Endothelial cell of umbilical vein (primary cell): ENCODE measurements around the gene USP31.

Experiments
- CTCF ChIP-seq, 2 donors: IDR thresholded peaks; 1 replicate in 1 of 2; 2 replicates in 1 of 2; pipeline ENCODE4 v1.5.1; 2011; ENCODE audit warnings: low read length in 2 of 2, mild to moderate bottlenecking in 2 of 2, moderate library complexity in 2 of 2, control low read depth in 1 of 2, inconsistent platforms in 1 of 2, low read depth in 1 of 2; ENCODE audit not compliant: insufficient read depth in 1 of 2; ENCODE audit errors: extremely low read depth in 1 of 2
- EZH2 ChIP-seq: IDR thresholded peaks from 2 replicates; pipeline ENCODE4 v1.6.1; 2012; ENCODE audit warnings: borderline replicate concordance, low read depth, mild to moderate bottlenecking, moderate library complexity, low read length, inconsistent platforms; ENCODE audit not compliant: severe bottlenecking
- FOS ChIP-seq: IDR thresholded peaks from 2 replicates; pipeline ENCODE4 v1.6.1; 2011; ENCODE audit warnings: mild to moderate bottlenecking, low read length, moderate library complexity, borderline replicate concordance; ENCODE audit not compliant: insufficient read depth
- MAX ChIP-seq: IDR thresholded peaks from 2 replicates; pipeline ENCODE4 v1.6.1; 2011; ENCODE audit not compliant: insufficient read depth, insufficient read length
- MYC ChIP-seq: IDR thresholded peaks from one replicate; pipeline ENCODE4 v1.6.1; 2011; ENCODE audit warnings: mild to moderate bottlenecking, low read depth, low read length
- POLR2A ChIP-seq: IDR thresholded peaks from 2 replicates; pipeline ENCODE4 v1.6.1; 2012; ENCODE audit warnings: low read depth, mild to moderate bottlenecking, control low read depth, low read length
- POLR2AphosphoS5 ChIP-seq: IDR thresholded peaks from 2 replicates; pipeline ENCODE4 v1.6.1; 2012; ENCODE audit warnings: low read depth, mild to moderate bottlenecking, control low read depth, low read length, moderate library complexity; ENCODE audit not compliant: insufficient read depth

- TF ChIP-seq CTCF (IDR thresholded peaks at IDR 0.05; ENCODE audit: extremely low read depth in 1 of 2, insufficient read depth in 1 of 2, low read depth in 1 of 2, low read length in 2 of 2) = no peak
- no peak for TF ChIP-seq POLR2AphosphoS5
- no peak for TF ChIP-seq MAX
- no peak for TF ChIP-seq FOS
- TF ChIP-seq POLR2A = no peak
- no peak for TF ChIP-seq EZH2
- TF ChIP-seq MYC = no peak
Measured at GRCh38 chr16:23119570-23119969, 29.7 kb downstream of the USP31 start.
